GM12878 (cell line): ENCODE data around the gene RETSAT. TPM values are rescaled to one million over a fixed set of nuclear protein-coding genes. Genes with fewer than 3 reads are reported as not detected.

Experiments
- ATAC-seq: fragments of 200-7000 bp; cut with Tn5 transposase; 3 replicates; pipeline ENCODE4 v1.9.1; 2020; ENCODE audit warnings: mild to moderate bottlenecking, moderate library complexity
- BruUV-seq: library from RNA; stranded (reverse); fragments of 400-500 nt; replicated peaks from 2 replicates; lab custom pipeline; 2021; lab: Mats Ljungman, UMichigan
- CTCF ChIA-PET: fragments of 300-600 bp; sonication (Branson Sonifier 250); formaldehyde crosslinking; extraction: SDS; loops from one replicate; lab custom pipeline; 2021; ENCODE audit warnings: inconsistent platforms; lab: Yijun Ruan, JAX
- POLR2A ChIA-PET: fragments of 350-600 bp; formaldehyde crosslinking; extraction: SDS; loops from one replicate; lab custom pipeline; 2021; ENCODE audit warnings: inconsistent platforms; lab: Charles Lee
- RAD21 ChIA-PET: fragments of 300-600 bp; sonication (Branson Sonifier 250); formaldehyde crosslinking; loops from one replicate; lab custom pipeline; 2023; ENCODE audit warnings: antibody characterized with exemption; ENCODE audit not compliant: unreplicated experiment; lab: Charles Lee
- SMC1A ChIA-PET: fragments of 300-600 bp; sonication (Branson Sonifier 250); formaldehyde crosslinking; loops from one replicate; lab custom pipeline; 2023; ENCODE audit not compliant: unreplicated experiment, uncharacterized antibody; lab: Charles Lee
- DNase-seq: peaks from one replicate; pipeline ENCODE4 v3.0.0-alpha.2; 2011; ENCODE audit warnings: low read depth, low spot score
- FAIRE-seq: peaks from 3 replicates; lab custom pipeline; 2011; peaks lifted over from hg19 to GRCh38; lab: Jason Lieb, UNC
- H2AFZ ChIP-seq: 2 replicates; pipeline ENCODE4 v1.6.0; 2011; ENCODE audit warnings: low read depth, low read length, control low read depth; ENCODE audit not compliant: control insufficient read depth
- H3K27ac ChIP-seq: 2 replicates; pipeline ENCODE4 v1.5.1; 2011; ENCODE audit warnings: control low read depth; ENCODE audit not compliant: control insufficient read depth, insufficient read depth
- H3K27me3 ChIP-seq, 2 experiments: replicated peaks in 1 of 2; 2 replicates each; pipeline versions ENCODE4 v1.6.0 to v1.6.1; 2011; ENCODE audit warnings: low read length in 1 of 2; ENCODE audit not compliant: control insufficient read depth in 2 of 2, insufficient read depth in 2 of 2
- H3K36me3 ChIP-seq, 2 experiments: 2 replicates each; pipeline ENCODE4 v1.5.1; 2011; ENCODE audit warnings: low read length in 1 of 2; ENCODE audit not compliant: control insufficient read depth in 2 of 2, insufficient read depth in 2 of 2
- H3K4me1 ChIP-seq: 2 replicates; pipeline ENCODE4 v1.6.1; 2011; ENCODE audit warnings: mild to moderate bottlenecking, low read length, moderate library complexity, mixed read lengths; ENCODE audit not compliant: control insufficient read depth, insufficient read depth
- H3K4me2 ChIP-seq: 2 replicates; pipeline ENCODE4 v1.6.0; 2011; ENCODE audit warnings: control low read depth; ENCODE audit not compliant: control insufficient read depth, insufficient read depth
- H3K4me3 ChIP-seq: fragments of 200-600 bp; sonication (generic); 2 replicates; pipeline ENCODE4 v1.5.1; 2016
- H3K79me2 ChIP-seq: 2 replicates; pipeline ENCODE4 v1.6.0; 2011; ENCODE audit warnings: low read length; ENCODE audit not compliant: control insufficient read depth, insufficient read depth
- H3K9ac ChIP-seq: 2 replicates; pipeline ENCODE4 v1.8.0; 2011; ENCODE audit warnings: low read length, control low read depth, mixed read lengths; ENCODE audit not compliant: control insufficient read depth, insufficient read depth
- H3K9me3 ChIP-seq: replicated peaks from 3 replicates; pipeline ENCODE4 v1.5.1; 2011; ENCODE audit warnings: mild to moderate bottlenecking, low read length; ENCODE audit not compliant: control insufficient read depth, insufficient read depth
- H4K20me1 ChIP-seq: 2 replicates; pipeline ENCODE4 v1.6.0; 2011; ENCODE audit not compliant: control insufficient read depth, insufficient read depth
- E2F4 ChIP-seq: IDR thresholded peaks from 2 replicates; pipeline ENCODE4 v1.6.1; 2012; ENCODE audit warnings: low read depth, low read length, improper control_type of control experiment
- E2F8 ChIP-seq: fragments of 450-650 bp; IDR thresholded peaks from 2 replicates; pipeline ENCODE4 v1.6.1; 2018; ENCODE audit warnings: mild to moderate bottlenecking, low read depth, moderate library complexity; ENCODE audit not compliant: partially characterized antibody
- ELK1 ChIP-seq: IDR thresholded peaks from 2 replicates; pipeline ENCODE4 v1.6.1; 2012; ENCODE audit warnings: low read depth, low read length, improper control_type of control experiment
- ESRRA ChIP-seq: IDR thresholded peaks from 2 replicates; pipeline ENCODE4 v1.6.1; 2012; ENCODE audit warnings: mild to moderate bottlenecking, low read length, improper control_type of control experiment
- KAT2A ChIP-seq: conservative IDR thresholded peaks from 2 replicates; pipeline ENCODE4 v1.6.1; 2011; ENCODE audit warnings: low read depth, low read length; ENCODE audit not compliant: control insufficient read depth
- MEF2B ChIP-seq: fragments of 450-650 bp; IDR thresholded peaks from 2 replicates; pipeline ENCODE4 v1.6.1; 2018; ENCODE audit warnings: mild to moderate bottlenecking, moderate library complexity; ENCODE audit not compliant: partially characterized antibody, poor library complexity, severe bottlenecking
- MYC ChIP-seq: IDR thresholded peaks from 2 replicates; pipeline ENCODE4 v1.6.1; 2011; ENCODE audit warnings: mild to moderate bottlenecking, low read length, moderate library complexity, inconsistent platforms; ENCODE audit not compliant: insufficient read depth, insufficient replicate concordance, insufficient read length, severe bottlenecking
- NFIC ChIP-seq: IDR thresholded peaks from 2 replicates; pipeline ENCODE4 v1.6.1; 2012; ENCODE audit warnings: low read depth, mild to moderate bottlenecking, inconsistent platforms, low read length, moderate library complexity
- NR2C1 ChIP-seq: fragments of 450-650 bp; IDR thresholded peaks from 2 replicates; pipeline ENCODE4 v1.6.1; 2017; ENCODE audit warnings: antibody characterized with exemption, mild to moderate bottlenecking, moderate library complexity
- TCF3 ChIP-seq: IDR thresholded peaks from 2 replicates; pipeline ENCODE4 v1.6.1; 2012; ENCODE audit warnings: low read depth, mild to moderate bottlenecking, low read length, borderline replicate concordance; ENCODE audit not compliant: insufficient read depth
- YBX1 ChIP-seq: fragments of 450-650 bp; IDR thresholded peaks from 2 replicates; pipeline ENCODE4 v1.6.1; 2016; ENCODE audit warnings: antibody characterized with exemption
- ZNF217 ChIP-seq: fragments of 450-650 bp; IDR thresholded peaks from 2 replicates; pipeline ENCODE4 v1.6.1; 2017; ENCODE audit warnings: antibody characterized with exemption, mild to moderate bottlenecking
- ZSCAN29 ChIP-seq: fragments of 450-650 bp; IDR thresholded peaks from 2 replicates; pipeline ENCODE4 v1.6.1; 2017; ENCODE audit warnings: mild to moderate bottlenecking, moderate library complexity
- WGBS: methylation state at CpG from one replicate; pipeline ENCODE4 v1.1.6; 2016; ENCODE audit warnings: low lambda C conversion rate; ENCODE audit not compliant: insufficient replicate concordance, insufficient coverage; ENCODE audit errors: missing lambda C conversion rate; 5-methylcytosine and 5-hydroxymethylcytosine counted together
- in situ Hi-C: fragments of 300-500 bp; cut with MboI; formaldehyde crosslinking; loops from 9 replicates; pipeline ENCODE4 v1.14.3; 2018; ENCODE audit warnings: mixed read lengths
- intact Hi-C: fragments of 100-400 bp; cut with micrococcal nuclease; formaldehyde crosslinking; loops from one replicate; pipeline ENCODE4 v1.14.2; 2022; ENCODE audit not compliant: unreplicated experiment
- polyA plus RNA-seq, 11 experiments: library from polyadenylated mRNA; depleted of rRNA in 4 of 11; unstranded in 6 of 11; stranded (reverse) in 5 of 11; fragments of >200 nt; fragmentation: Nextera tagmentation in 4 of 11; fragmentation: Illumina TruSeq in 1 of 11; extraction: Ambion mirVana in 4 of 11; extraction: Trizol in 1 of 11; gene quantifications; 1 replicate in 1 of 11; 2 replicates in 10 of 11; pipeline versions ENCODE4 v1.2.1 to v1.2.3, GENCODE V29; 2011 to 2016; ENCODE audit warnings: inconsistent platforms in 2 of 11, missing spikeins in 2 of 11, low read depth in 1 of 11
- total RNA-seq, 4 experiments: library from RNA; depleted of rRNA in 3 of 4; stranded (reverse); fragments of >200 nt in 3 of 4; fragmentation: Illumina TruSeq in 1 of 4; extraction: Trizol in 1 of 4; gene quantifications; 2 replicates each; pipeline versions ENCODE4 v1.2.1 to v1.2.3, GENCODE V29; 2013 to 2021

Gene RETSAT
- total and polyA plus RNA-seq, 10 of the 15 experiments (the other 5 are each of a cell fraction or from before 2014, with no cell fraction given) = 3.3 to 28.8 (median 22.0) TPM

GRCh38 chr2:85371045-85371444 is 16.7 kb upstream of the RETSAT start:
- Histone ChIP-seq H2AFZ (no peak overlapping the region), H3K4me1 (no peaks in the 10 kb centered on the region), H3K27ac (no peak overlapping the region), H3K9ac (no peak overlapping the region), H3K36me3 (no peaks in the 10 kb centered on the region), H3K27me3 (no peaks in the 10 kb centered on the region), H3K4me2 (no peak overlapping the region), H3K4me3 (no peak overlapping the region), H4K20me1 (no peaks in the 10 kb centered on the region), H3K79me2 (no peaks in the 10 kb centered on the region), H3K9me3 (no peaks in the 10 kb centered on the region)
- ChIA-PET POLR2A (interaction anchor here (1.6 kb wide), 1 partner anchor 18 kb away, joined by 5 read pairs; no protein-coding TSS in a partner anchor), SMC1A (interaction anchor here (1.2 kb wide), 1 partner anchor 175 kb away, joined by 4 read pairs; no protein-coding TSS in a partner anchor), CTCF (interaction anchor here (0.9 to 1.8 kb wide), 3 partner anchors 9 to 17 kb away, joined by 3 to 5 read pairs (median 3); partner anchors contain the start of genes ELMOD3 and RETSAT), RAD21 (no interaction called here)
- in situ Hi-C loops = no loop called here
- 91% methylated on average over 11 of the region's 11 CpGs for WGBS
- TF ChIP-seq MYC (no peak), NR2C1 (no peak), YBX1 (no peak), TCF3 (no peak), MEF2B (no peak), NFIC (no peak), ELK1 (no peak), E2F4 (no peak), ZNF217 (no peak), E2F8 (no peak), ESRRA (no peak), ZSCAN29 (no peak), KAT2A (no peak)
- no TSS peak for BruUV-seq
- DNase-seq = no peak
- ATAC-seq = no peak
- intact Hi-C loops = no loop called here
- FAIRE-seq = no peak
